ENCODE data around the gene GRK6. TPM values are rescaled to one million over a fixed set of nuclear protein-coding genes. Genes with fewer than 3 reads are reported as not detected.

Gene GRK6
- total and polyA plus RNA-seq, 11 donors, result 6.8 to 33.2 (median 17.3) TPM

GRCh38 chr5:177478711-177479646 lies 52.5 kb downstream of the GRK6 start:
- ATAC-seq (peak; percentile 86 to 92 (median 90)), DNase-seq (peak; percentile 87 to 94 (median 89))
- H3K27ac ChIP-seq, result peak overlapping the region in 11 of 12 donors; percentile 3 to 89 (median 54)
- peaks cover 0 to 9% (median 0%) of the 10 kb centered on the region in 9 donors for H3K27me3 ChIP-seq
- no peaks in the 10 kb centered on the region for H3K9me3 ChIP-seq
- peak overlapping the region in 1 of 12 donors; percentile 29 for H3K4me3 ChIP-seq
- TF ChIP-seq CTCF (IDR thresholded peaks at IDR 0.05) (no peak), POLR2A (IDR thresholded peaks at IDR 0.05) (no peak)
- H3K36me3 ChIP-seq, result peaks cover 0 to 27% (median 12%) of the 10 kb centered on the region in 9 donors
- intact Hi-C loops (cut with DNase I), result loop anchor here in 1 of 10 donors (2.0 kb wide), 1 partner anchor 18 kb away; the partner anchor contains the start of gene PDLIM7
- H3K4me1 ChIP-seq, result peaks cover 0 to 49% (median 26%) of the 10 kb centered on the region in 12 donors
- 19 to 28% (median 26%) methylated on average over 18 of the region's 18 CpGs for WGBS, 4 donors

GRCh38 chr5:177479774-177480173 lies 53.3 kb downstream of the GRK6 start:
- 31 to 48% (median 38%) methylated on average over 13 to 14 of the region's 14 CpGs for WGBS, 4 donors

GRCh38 chr5:177482359-177482795 lies 55.9 kb downstream of the GRK6 start:
- Histone ChIP-seq H3K9me3 (no peaks in the 10 kb centered on the region), H3K27me3 (no peaks in the 10 kb centered on the region), H3K27ac (peak overlapping the region in 1 of 12 donors; percentile 89), H3K36me3 (peaks cover 0 to 54% (median 37%) of the 10 kb centered on the region in 9 donors), H3K4me1 (peaks cover 0 to 34% (median 20%) of the 10 kb centered on the region in 12 donors), H3K4me3 (no peak overlapping the region)
- intact Hi-C loops (cut with DNase I), result no loop called here
- TF ChIP-seq POLR2A (IDR thresholded peaks at IDR 0.05), result no peak
- TF ChIP-seq CTCF (IDR thresholded peaks at IDR 0.05), result no peak
- WGBS, 4 donors, result 93 to 94% (median 93%) methylated on average over 10 of the region's 10 CpGs
- ATAC-seq (no peak), DNase-seq (peak in 1 of 5 donors; percentile 48)

More at GRCh38 chr5:177479774-177480173, 53.3 kb downstream of the GRK6 start:
- H3K9me3 ChIP-seq, result no peaks in the 10 kb centered on the region
- ATAC-seq (peak; percentile 0 to 26 (median 7)), DNase-seq (peak in 2 of 5 donors; percentile 40 to 65)
- peaks cover 0 to 29% (median 15%) of the 10 kb centered on the region in 9 donors for H3K36me3 ChIP-seq
- peaks cover 0 to 9% (median 0%) of the 10 kb centered on the region in 9 donors for H3K27me3 ChIP-seq
- TF ChIP-seq POLR2A (IDR thresholded peaks at IDR 0.05) (no peak), CTCF (IDR thresholded peaks at IDR 0.05) (no peak)
- H3K4me3 ChIP-seq, result peak overlapping the region in 1 of 12 donors; percentile 29
- intact Hi-C loops (cut with DNase I), result loop anchor here in 1 of 10 donors (2.0 kb wide), 1 partner anchor 17 kb away; the partner anchor contains the start of gene PDLIM7
- H3K27ac ChIP-seq, result peak overlapping the region; percentile 3 to 89 (median 48)
- H3K4me1 ChIP-seq, result peaks cover 0 to 45% (median 23%) of the 10 kb centered on the region in 12 donors

GRCh38 chr5:177483042-177483441 lies 56.6 kb downstream of the GRK6 start:
- WGBS, 4 donors, result 94 to 99% (median 95%) methylated on average over 9 of the region's 9 CpGs

More at GRCh38 chr5:177483042-177483441, 56.6 kb downstream of the GRK6 start:
- TF ChIP-seq POLR2A (IDR thresholded peaks at IDR 0.05) (no peak), CTCF (IDR thresholded peaks at IDR 0.05) (no peak)
- Histone ChIP-seq H3K4me3 (no peak overlapping the region), H3K27me3 (no peaks in the 10 kb centered on the region), H3K36me3 (peaks cover 0 to 61% (median 43%) of the 10 kb centered on the region in 9 donors), H3K4me1 (peaks cover 0 to 34% (median 20%) of the 10 kb centered on the region in 12 donors), H3K27ac (peak overlapping the region in 1 of 12 donors; percentile 89), H3K9me3 (no peaks in the 10 kb centered on the region)
- DNase-seq, result peak in 1 of 5 donors; percentile 54
- intact Hi-C loops (cut with DNase I), result no loop called here
- no peak for ATAC-seq

Measured in heart left ventricle (tissue), 16 donors.